ENCODE measurements around the gene LRRC71. TPM values are rescaled to one million over a fixed set of nuclear protein-coding genes. Genes with fewer than 3 reads are reported as not detected.
A peak's percentile ranks its signal among the peaks of the same experiment; 100 is the strongest.

Gene LRRC71
- total RNA-seq, 1 donor from 2014 or later, result not detected

DNA sequence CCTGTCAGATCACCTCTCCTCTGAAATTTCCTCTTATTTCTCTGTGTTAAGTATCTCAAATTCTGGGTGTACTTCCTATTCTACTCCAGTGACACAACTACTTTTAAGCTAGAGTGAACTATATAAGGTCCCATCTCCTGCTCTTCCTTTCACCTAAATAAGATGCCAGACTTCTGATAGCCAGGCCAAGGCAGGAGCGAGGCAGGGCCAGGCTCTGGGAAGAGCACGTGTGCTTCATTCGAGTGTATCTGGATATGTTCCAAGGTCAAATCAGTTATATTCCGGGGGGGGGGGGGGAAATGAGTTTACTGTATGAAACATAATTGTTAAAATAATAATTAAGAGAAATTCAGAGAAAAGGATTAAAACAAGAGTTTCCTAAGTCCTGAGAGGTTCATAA, 60.1 kb downstream of the LRRC71 start:
- Mint-ChIP-seq H3K9me3 (no peaks in the 10 kb centered on the region), H3K27ac (no peak overlapping the region)

More for the DNA sequence above, 60.1 kb downstream of the LRRC71 start:
- Mint-ChIP-seq H3K4me1 (no peaks in the 10 kb centered on the region), H3K4me3 (no peak overlapping the region), H3K36me3 (peaks cover 33% of the 10 kb centered on the region), H3K27me3 (ENCODE audit: insufficient read depth, low read depth) (no peaks in the 10 kb centered on the region)
- TF ChIP-seq EZH2phosphoT487 (IDR thresholded peaks at IDR 0.05) (no peak), EZH2 (IDR thresholded peaks at IDR 0.05) (no peak)
- TF ChIP-seq, protein P1, sequence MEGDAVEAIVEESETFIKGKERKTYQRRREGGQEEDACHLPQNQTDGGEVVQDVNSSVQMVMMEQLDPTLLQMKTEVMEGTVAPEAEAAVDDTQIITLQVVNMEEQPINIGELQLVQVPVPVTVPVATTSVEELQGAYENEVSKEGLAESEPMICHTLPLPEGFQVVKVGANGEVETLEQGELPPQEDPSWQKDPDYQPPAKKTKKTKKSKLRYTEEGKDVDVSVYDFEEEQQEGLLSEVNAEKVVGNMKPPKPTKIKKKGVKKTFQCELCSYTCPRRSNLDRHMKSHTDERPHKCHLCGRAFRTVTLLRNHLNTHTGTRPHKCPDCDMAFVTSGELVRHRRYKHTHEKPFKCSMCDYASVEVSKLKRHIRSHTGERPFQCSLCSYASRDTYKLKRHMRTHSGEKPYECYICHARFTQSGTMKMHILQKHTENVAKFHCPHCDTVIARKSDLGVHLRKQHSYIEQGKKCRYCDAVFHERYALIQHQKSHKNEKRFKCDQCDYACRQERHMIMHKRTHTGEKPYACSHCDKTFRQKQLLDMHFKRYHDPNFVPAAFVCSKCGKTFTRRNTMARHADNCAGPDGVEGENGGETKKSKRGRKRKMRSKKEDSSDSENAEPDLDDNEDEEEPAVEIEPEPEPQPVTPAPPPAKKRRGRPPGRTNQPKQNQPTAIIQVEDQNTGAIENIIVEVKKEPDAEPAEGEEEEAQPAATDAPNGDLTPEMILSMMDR (IDR thresholded peaks at IDR 0.05), result no peak
- no peaks in the 10 kb centered on the region for H3F3A ChIP-seq (ENCODE audit: low read depth)
- no peak overlapping the region for H3K27ac ChIP-seq
- no peaks in the 10 kb centered on the region for H3K79me2 ChIP-seq (ENCODE audit: low read depth)
- H3K4me2 ChIP-seq, result no peak overlapping the region
- H3K27me3 ChIP-seq, result no peaks in the 10 kb centered on the region
- no peaks in the 10 kb centered on the region for H3K4me1 ChIP-seq
- H4K20me1 ChIP-seq (ENCODE audit: low read depth), result no peaks in the 10 kb centered on the region
- DNase-seq (ENCODE audit: low spot score), result no peak
- no peaks in the 10 kb centered on the region for H3K9me3 ChIP-seq (ENCODE audit: low read depth)
- peaks cover 4% of the 10 kb centered on the region for H3K36me3 ChIP-seq
- H3K9ac ChIP-seq, result no peak overlapping the region
- no peak overlapping the region for H2AFZ ChIP-seq (replicated peaks)
- H3K4me3 ChIP-seq, result no peak overlapping the region

MicroRNAs encoded within 50 kb of the gene (microRNA counts, 767-probe panel; counts per million panel counts)
- 460 counts per million, percentile 90 among the panel's probes with 10 or more counts for microRNA hsa-miR-765

Small RNAs within 50 kb of the gene (microRNA-seq; reads per million reads assigned to microRNA genes)
- not detected for gene MIR765

Small RNAs within 50 kb of the gene (small RNA-seq; reads per million reads assigned to genes)
- gene MIR765, result not detected

Other genes with a start within 250 kb of the LRRC71 start
- 83.8 and 219 TPM in 2 replicates for gene NES, start 243.2 kb upstream of the LRRC71 start, total RNA-seq (ENCODE audit: low replicate concordance)
- gene CRABP2, start 215.0 kb upstream of the LRRC71 start, total RNA-seq (ENCODE audit: low replicate concordance), result 110 and 156 TPM in 2 replicates
- gene METTL25B, start 192.2 kb upstream of the LRRC71 start, total RNA-seq (ENCODE audit: low replicate concordance), result 21.4 and 26.5 TPM in 2 replicates
- gene ISG20L2, start 191.9 kb upstream of the LRRC71 start, total RNA-seq (ENCODE audit: low replicate concordance), result 17.4 and 23.7 TPM in 2 replicates
- 21.4 and 24.7 TPM in 2 replicates for gene MRPL24, start 179.5 kb upstream of the LRRC71 start, total RNA-seq (ENCODE audit: low replicate concordance)
- 246 and 366 TPM in 2 replicates for gene HDGF, start 169.0 kb upstream of the LRRC71 start, total RNA-seq (ENCODE audit: low replicate concordance)
- gene PRCC, start 153.1 kb upstream of the LRRC71 start, total RNA-seq (ENCODE audit: low replicate concordance), result 30.1 and 43.1 TPM in 2 replicates
- gene SH2D2A, start 103.8 kb upstream of the LRRC71 start, total RNA-seq (ENCODE audit: low replicate concordance), result 1.2 TPM in 1 of 2 replicates, not detected in the other
- gene INSRR, start 61.5 kb upstream of the LRRC71 start, total RNA-seq (ENCODE audit: low replicate concordance), result not detected in 2 replicates
- gene NTRK1, start 59.8 kb upstream of the LRRC71 start, total RNA-seq (ENCODE audit: low replicate concordance), result 0.15 TPM in 1 of 2 replicates, not detected in the other
- 0.06 TPM in 1 of 2 replicates, not detected in the other for gene PEAR1, start 26.9 kb upstream of the LRRC71 start, total RNA-seq (ENCODE audit: low replicate concordance)
- gene ARHGEF11, start 125.1 kb downstream of the LRRC71 start, total RNA-seq (ENCODE audit: low replicate concordance), result 31.9 and 33.8 TPM in 2 replicates
- 0.25 TPM in 1 of 2 replicates, not detected in the other for gene ETV3L, start 179.2 kb downstream of the LRRC71 start, total RNA-seq (ENCODE audit: low replicate concordance)
- 13.7 and 19.5 TPM in 2 replicates for gene ETV3, start 217.8 kb downstream of the LRRC71 start, total RNA-seq (ENCODE audit: low replicate concordance)